Activated CD8-positive, alpha-beta memory T cell treated with anti-CD3 and anti-CD28 coated beads for 24 hours (primary cell): ENCODE results near the gene HES2.
A peak's percentile ranks its signal among the peaks of the same experiment; 100 is the strongest.
"Not testable (repeated sequence)": the region's sequence is repeated elsewhere in the genome, so short reads cannot be mapped to it uniquely, and the experiment has no call there.

Source experiments
- DNase-seq: peaks from one replicate; pipeline ENCODE4 v3.0.0-alpha.2; 2020

Gene HES2

GRCh38 chr1:6453895-6454855 lies 34.5 kb upstream of the HES2 start:
- DNase-seq = not testable (repeated sequence)

- DNase-seq = no peak
These were observed 31.2 kb upstream of the HES2 start for GRCh38 chr1:6450943-6451373.

- not testable (repeated sequence) for DNase-seq
These were observed 30.8 kb upstream of the HES2 start for GRCh38 chr1:6450486-6450885.

- DNase-seq = no peak
These were observed 30.3 kb upstream of the HES2 start for GRCh38 chr1:6450005-6450450.

GRCh38 chr1:6448749-6449631 lies 29.3 kb upstream of the HES2 start:
- no peak for DNase-seq

- no peak for DNase-seq
These were observed 28.4 kb upstream of the HES2 start for GRCh38 chr1:6447818-6448748.

- DNase-seq = no peak
These were observed 27.5 kb upstream of the HES2 start for GRCh38 chr1:6447016-6447817.

GRCh38 chr1:6446665-6447015 lies 26.9 kb upstream of the HES2 start:
- DNase-seq = no peak

GRCh38 chr1:6445929-6446328 lies 26.2 kb upstream of the HES2 start:
- DNase-seq = not testable (repeated sequence)

- no peak for DNase-seq
These were observed 25.5 kb upstream of the HES2 start for GRCh38 chr1:6445062-6445763.

- no peak for DNase-seq
These were observed 24.7 kb upstream of the HES2 start for GRCh38 chr1:6444377-6444776.

- DNase-seq = no peak
These were observed 23.8 kb upstream of the HES2 start for GRCh38 chr1:6443339-6444115.

GRCh38 chr1:6441586-6441985 lies 21.9 kb upstream of the HES2 start:
- no peak for DNase-seq

- DNase-seq = peak; percentile 85
These were observed 20.7 kb upstream of the HES2 start for GRCh38 chr1:6440198-6441126.

GRCh38 chr1:6438047-6438525 lies 18.4 kb upstream of the HES2 start:
- peak; percentile 88 for DNase-seq

GRCh38 chr1:6437012-6437700 lies 17.4 kb upstream of the HES2 start:
- DNase-seq = not testable (repeated sequence)

- not testable (repeated sequence) for DNase-seq
These were observed 16.6 kb upstream of the HES2 start for GRCh38 chr1:6436277-6436676.

GRCh38 chr1:6435547-6435946 lies 15.8 kb upstream of the HES2 start:
- no peak for DNase-seq
